HG03095 (cell line): ENCODE results near the gene RAB3GAP2.
A peak's percentile ranks its signal among the peaks of the same experiment; 100 is the strongest.
"Not testable (repeated sequence)": the region's sequence is repeated elsewhere in the genome, so short reads cannot be mapped to it uniquely, and the experiment has no call there.

ENCODE experiments used
- ATAC-seq: cut with Tn5 transposase; IDR thresholded peaks from one replicate; pipeline ENCODE4 v1.9.1; 2021; ENCODE audit warnings: moderate library complexity; ENCODE audit not compliant: unreplicated experiment

RAB3GAP2 gene

GRCh38 chr1:220239966-220240365 is 32.3 kb downstream of the RAB3GAP2 start:
- no peak for ATAC-seq

DNA sequence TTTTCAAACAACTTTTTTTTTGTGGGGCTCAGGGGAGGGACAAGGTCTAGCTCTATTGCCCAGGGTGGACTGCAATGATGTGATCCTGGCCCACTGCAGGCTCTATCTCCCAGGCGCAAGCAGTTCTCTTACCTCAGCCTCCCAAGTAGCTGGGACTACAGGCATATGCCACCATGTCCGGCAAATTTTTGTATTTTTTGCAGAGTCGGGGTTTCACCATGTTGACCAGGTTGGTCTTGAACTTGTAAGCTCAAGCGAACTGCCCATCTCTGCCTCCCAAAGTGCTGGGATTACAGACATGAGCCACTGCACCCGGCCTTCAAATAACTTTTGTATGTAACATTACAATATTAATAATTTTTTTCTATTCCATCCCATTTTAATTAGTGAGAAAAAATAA is 33.0 kb downstream of the RAB3GAP2 start:
- no peak for ATAC-seq

DNA sequence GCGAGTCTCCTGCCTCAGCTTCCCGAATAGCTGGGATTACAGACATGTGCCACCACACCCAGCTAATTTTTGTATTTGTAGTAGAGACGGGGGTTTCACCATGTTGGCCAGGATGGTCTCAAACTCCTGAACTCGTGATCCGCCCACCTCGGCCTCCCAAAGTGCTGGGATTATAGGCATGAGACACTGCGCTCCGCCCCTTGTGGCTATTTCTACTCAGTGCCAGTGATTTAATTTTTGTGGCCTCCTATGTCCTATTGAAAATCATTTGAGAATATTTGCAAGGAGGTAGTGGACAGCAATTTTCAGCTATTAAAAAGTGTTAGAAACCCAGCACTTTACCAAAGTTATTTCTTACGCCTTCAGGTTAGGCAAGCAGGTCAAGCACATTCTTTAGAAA is 36.0 kb downstream of the RAB3GAP2 start:
- ATAC-seq = not testable (repeated sequence)

DNA sequence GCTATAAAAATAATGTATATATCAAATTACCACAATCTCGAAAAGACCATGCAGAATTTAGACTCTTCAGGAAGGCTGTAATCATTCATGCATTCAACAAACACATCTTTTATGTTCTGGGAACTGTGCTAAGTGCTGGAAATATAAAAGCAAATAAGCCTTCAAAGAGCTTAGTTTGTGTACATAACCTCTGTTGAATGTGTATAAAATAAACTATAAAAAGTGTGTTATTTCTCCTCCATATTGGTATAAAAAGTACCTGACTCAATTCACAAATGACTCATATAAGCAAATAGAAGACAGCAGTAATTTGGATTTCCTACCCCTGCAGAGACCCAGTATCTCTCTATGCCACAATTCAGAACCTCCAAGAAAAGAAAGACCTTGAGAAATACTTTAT is 36.8 kb downstream of the RAB3GAP2 start:
- ATAC-seq = no peak

DNA sequence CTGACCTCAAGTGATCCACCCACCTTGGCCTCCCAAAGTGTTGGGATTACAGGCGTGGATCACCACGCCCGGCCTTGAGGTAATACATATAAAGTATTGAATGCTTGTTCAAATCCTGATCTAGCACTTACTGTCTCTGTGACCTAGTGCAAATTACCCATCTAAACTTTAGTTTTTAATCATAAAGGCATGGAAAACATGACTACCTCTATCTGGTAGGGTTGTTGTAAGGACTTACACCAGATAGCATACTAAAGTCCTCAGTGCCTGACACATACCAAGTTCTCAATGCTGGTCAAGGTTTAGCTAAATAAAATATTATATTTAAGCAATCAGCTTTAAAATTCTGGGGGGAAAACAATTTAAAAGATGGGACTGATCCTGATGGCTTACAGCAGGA is 38.3 kb downstream of the RAB3GAP2 start:
- ATAC-seq = no peak

- ATAC-seq = no peak
Measured at GRCh38 chr1:220229771-220230170, 42.5 kb downstream of the RAB3GAP2 start.

DNA sequence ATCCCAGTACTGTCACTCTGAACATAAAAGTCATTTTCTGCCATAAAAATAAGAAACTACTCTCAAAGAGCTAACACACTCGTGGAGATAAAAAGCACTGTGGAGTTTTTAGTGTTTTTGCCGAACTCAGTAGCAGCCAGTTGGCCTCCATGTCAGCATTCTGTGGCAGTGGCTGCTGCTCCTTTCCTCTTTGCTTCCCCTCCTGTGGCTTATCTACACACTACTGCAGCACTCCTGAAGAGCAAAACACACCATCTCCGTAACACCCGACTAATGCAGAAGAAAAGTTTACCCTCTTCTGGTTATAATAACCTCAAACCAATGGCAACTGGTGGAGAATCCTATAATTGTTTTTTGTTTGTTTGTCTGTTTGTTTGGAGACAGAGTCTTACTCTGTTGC is 44.9 kb downstream of the RAB3GAP2 start:
- no peak for ATAC-seq

DNA sequence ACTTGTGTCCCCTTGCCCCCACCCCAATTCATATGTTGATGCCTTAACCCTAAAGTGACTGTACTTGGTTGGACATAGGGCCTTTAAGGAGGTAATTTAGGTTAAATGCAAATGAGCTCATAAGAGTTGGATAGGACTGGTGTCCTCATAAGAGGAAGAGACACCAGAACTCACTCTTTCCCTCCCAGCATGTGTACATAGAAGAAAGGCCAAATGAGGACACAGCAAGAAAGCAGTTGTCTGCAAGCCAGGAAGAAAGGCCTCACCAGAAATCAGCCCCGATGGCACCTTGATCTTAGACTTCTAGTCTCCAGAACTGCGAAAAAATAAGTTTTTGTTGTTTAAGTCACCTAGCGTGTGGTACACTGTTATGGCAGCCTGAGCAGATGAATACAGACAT is 45.5 kb downstream of the RAB3GAP2 start:
- ATAC-seq = no peak

- ATAC-seq = no peak
Measured at GRCh38 chr1:220225957-220226356, 46.3 kb downstream of the RAB3GAP2 start.

- no peak for ATAC-seq
Measured at GRCh38 chr1:220224611-220225124, 47.6 kb downstream of the RAB3GAP2 start.

GRCh38 chr1:220224033-220224432 is 48.2 kb downstream of the RAB3GAP2 start:
- no peak for ATAC-seq

DNA sequence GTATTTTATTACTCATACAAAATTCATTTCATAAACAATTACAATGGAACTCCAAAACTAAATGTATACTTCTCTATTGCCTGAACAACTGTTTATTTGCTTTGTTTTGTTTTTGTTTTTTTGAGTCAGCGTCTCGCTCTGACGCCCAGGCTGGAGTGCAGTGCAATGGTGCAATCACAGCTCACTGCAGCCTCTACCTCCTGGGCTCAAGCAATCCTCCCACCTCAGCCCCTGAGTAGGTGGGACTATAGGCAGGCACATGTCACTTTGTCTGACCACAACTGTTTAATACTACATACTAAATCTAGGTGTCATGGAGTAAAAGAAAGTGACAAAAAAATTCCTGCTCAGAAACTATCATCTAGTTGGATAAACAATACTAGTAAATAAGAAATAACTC is 49.3 kb downstream of the RAB3GAP2 start:
- ATAC-seq = no peak

DNA sequence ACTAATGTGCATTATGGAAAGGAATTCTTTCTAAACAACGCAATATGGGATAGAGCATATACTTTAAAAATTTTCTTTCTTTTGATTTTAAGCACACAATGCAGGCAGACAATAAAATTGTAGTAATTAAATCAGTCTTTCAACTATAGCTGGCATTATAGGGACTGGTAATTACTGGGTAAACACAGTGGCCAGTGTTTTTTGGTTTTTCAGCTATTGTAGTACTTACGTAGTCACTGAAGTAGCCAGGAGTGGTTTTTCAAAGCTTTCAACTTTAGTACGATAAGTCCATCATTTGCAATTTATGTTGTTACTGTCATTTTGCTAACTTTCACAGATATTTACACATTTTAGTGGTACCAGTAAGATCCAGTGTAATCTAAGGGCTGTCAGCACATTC is 50.6 kb downstream of the RAB3GAP2 start:
- ATAC-seq = no peak

DNA sequence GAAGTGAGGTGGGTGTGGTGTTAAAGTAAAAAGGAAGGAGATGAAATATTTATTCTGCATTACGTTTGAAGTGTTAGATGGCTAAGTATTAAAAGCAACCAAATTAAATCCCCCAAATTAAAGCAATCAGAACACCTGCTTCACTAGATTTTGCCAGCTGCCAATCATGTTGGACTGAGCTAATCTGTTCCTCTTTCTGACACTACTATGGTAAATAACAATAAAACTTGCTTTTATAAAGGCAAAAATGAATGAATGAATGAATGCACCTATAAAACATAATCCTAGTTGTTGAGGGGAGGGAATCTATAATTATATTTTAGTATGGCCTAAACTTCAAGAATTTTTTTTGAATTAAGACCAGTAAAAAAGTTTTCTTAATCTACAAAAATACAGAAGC is 51.0 kb downstream of the RAB3GAP2 start:
- no peak for ATAC-seq

GRCh38 chr1:220220699-220221040 is 51.6 kb downstream of the RAB3GAP2 start:
- not testable (repeated sequence) for ATAC-seq

GRCh38 chr1:220219865-220220698 is 52.2 kb downstream of the RAB3GAP2 start:
- ATAC-seq = peak; percentile 51

DNA sequence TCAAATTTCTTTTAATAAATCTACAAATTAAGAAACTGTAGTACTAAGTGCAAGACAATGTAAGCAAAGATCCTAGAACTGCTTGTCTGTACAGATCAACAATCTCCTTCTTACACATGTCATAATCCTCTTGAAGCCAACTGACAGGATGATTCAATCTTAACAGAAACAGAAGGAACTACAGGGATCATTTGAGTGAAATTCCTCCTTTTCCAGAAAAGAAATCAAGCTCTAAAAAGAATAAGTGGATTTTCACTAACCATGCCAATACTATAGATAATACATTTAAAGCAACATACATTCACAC is 53.2 kb downstream of the RAB3GAP2 start:
- no peak for ATAC-seq

DNA sequence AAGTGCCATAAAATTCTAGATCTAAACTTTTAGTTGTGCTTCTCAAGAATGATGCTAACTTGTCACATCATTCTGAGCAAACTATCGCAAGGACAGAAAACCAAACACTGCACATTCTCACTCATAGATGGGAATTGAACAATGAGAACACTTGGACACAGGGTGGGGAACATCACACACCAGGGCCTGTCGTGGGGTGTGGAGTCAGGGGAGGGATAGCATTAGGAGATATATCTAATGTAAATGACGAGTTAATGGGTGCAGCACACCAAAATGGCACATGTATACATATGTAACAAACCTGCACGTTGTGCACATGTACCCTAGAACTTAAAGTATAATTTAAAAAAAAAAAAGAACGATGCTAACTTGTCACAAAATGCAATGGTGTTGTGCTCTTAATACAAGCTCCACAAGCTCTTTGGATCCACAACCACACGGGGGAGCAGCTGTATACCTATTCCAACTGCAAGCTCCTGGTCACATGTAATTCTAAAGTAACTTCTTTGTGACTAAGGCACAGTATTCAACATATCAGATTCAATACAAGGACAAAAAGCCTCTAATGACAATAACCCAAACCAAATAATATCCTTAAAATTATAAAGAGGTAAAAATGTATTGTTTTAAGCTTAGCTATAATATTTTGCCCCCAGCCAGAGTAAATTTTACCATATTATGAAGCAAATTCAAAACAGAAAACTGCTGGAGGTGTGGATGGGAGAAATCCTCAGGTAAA is 53.7 kb downstream of the RAB3GAP2 start:
- not testable (repeated sequence) for ATAC-seq

DNA sequence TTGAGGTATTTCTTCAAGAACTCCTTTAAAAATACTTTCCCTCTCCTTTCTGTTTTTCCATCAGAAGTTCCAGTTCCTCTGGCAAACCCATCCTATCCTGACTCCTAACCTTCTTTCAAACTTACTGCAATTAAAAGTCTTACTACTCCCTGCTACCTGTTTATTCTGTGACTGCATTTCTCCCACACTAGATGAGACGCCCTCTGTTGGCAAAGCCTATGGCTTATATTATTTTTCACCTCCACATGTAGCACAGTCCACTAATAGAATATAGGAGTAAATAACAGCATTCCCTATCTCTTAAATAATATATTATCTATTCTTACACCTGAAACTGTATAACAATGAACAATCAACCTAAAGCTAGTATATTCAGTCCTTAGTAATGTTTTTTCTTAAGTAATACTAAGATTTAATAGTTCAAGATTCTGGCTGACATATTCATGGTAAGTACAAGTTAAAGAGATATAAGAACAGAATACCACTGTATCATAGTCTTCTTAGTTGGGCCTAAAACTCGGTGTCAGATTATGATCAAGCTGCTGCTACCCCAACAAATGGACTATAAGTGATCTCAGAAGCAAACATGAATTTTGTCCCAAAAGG is 54.8 kb downstream of the RAB3GAP2 start:
- ATAC-seq = no peak

DNA sequence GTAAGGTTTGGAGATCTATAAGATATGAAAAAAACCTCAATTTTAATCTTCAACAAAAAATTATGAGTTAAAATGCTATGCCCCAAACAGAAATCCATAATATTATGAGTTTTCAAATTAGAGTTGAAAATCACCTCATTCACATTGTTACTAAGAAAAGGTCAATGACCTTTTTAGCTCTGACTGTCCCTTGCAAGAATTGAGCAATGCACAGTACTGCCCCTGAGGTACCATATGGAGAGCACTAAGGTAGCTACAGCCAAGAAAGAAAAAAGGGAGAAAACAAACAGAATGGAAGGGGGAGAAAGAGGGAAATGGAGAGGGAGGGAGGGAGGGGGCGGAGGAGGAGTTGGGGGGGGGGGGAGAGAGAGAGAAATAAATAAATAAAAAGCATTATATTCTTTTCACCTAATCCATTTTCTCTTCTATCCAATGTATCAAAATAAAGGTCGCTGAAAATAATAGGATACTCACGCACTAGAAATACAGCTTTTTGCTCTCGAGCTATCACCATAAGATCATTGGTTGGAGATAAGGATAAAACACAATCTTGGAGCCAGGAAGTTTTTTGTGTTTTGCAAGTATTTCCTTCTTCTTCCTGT is 58.8 kb downstream of the RAB3GAP2 start:
- ATAC-seq = no peak

GRCh38 chr1:220207411-220207810 is 64.8 kb downstream of the RAB3GAP2 start:
- ATAC-seq = no peak

DNA sequence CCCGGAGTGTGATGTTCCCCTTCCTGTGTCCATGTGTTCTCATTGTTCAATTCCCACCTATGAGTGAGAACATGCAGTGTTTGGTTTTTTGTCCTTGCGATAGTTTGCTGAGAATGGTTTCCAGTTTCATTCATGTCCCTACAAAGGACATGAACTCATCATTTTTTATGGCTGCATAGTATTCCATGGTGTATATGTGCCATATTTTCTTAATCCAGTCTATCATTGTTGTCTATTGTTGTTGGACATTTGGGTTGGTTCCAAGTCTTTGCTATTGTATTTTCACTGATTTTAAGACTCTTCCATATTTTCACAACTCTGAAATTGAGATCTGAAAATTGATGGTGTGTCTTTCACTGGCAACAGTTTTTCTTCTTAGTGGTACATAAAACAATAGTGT is 67.5 kb downstream of the RAB3GAP2 start:
- not testable (repeated sequence) for ATAC-seq
